AG04449 (cell line): ENCODE data around the gene BSPH1.

ENCODE experiments used
- CTCF ChIA-PET: fragments of 350-600 bp; formaldehyde crosslinking; extraction: SDS; loops from one replicate; lab custom pipeline; 2021; ENCODE audit warnings: antibody characterized with exemption; lab: Yijun Ruan, JAX
- POLR2A ChIA-PET: fragments of 400-600, 350-600 bp; formaldehyde crosslinking; extraction: SDS; loops from one replicate; lab custom pipeline; 2020; ENCODE audit warnings: antibody characterized with exemption, inconsistent platforms; lab: Yijun Ruan, JAX
- DNase-seq: peaks from one replicate; pipeline ENCODE4 v3.0.0-alpha.2; 2010; ENCODE audit warnings: low read depth, low spot score
- H3K4me3 ChIP-seq: 2 replicates; pipeline ENCODE4 v1.5.1; 2011; ENCODE audit warnings: low read depth, mild to moderate bottlenecking, control low read depth, low read length
- CTCF ChIP-seq: IDR thresholded peaks from one replicate; pipeline ENCODE4 v1.5.1; 2011; ENCODE audit warnings: mild to moderate bottlenecking, moderate library complexity, low read length, control low read depth, inconsistent platforms; ENCODE audit not compliant: insufficient read depth; ENCODE audit errors: missing control alignments

Gene BSPH1

GRCh38 chr19:47992070-47992469, at the start of gene BSPH1:
BSPH1 (minus strand) TSS chr19:47992170; CDS start chr19:47992081, 89 bp downstream.
- ChIA-PET POLR2A (no interaction called here), CTCF (no interaction called here)
- TF ChIP-seq CTCF, result no peak
- no peak within 1 kb of the TSS for H3K4me3 ChIP-seq
- DNase-seq, result no peak

- DNase-seq, result no peak
- ChIA-PET CTCF (no interaction called here), POLR2A (no interaction called here)
- no peak for TF ChIP-seq CTCF
- H3K4me3 ChIP-seq, result no peak overlapping the region
Measured at GRCh38 chr19:48036765-48037164, 44.8 kb upstream of the BSPH1 start.

GRCh38 chr19:48033604-48034003, 41.6 kb upstream of the BSPH1 start:
- no peak for DNase-seq
- CTCF ChIA-PET, result interaction anchor here (1.1 kb wide), 1 partner anchor 70 kb away, joined by 3 read pairs; no protein-coding TSS in a partner anchor
- no peak for TF ChIP-seq CTCF
- no peak overlapping the region for H3K4me3 ChIP-seq
- POLR2A ChIA-PET, result no interaction called here

- no peak overlapping the region for H3K4me3 ChIP-seq
- POLR2A ChIA-PET, result no interaction called here
- no peak for TF ChIP-seq CTCF
- CTCF ChIA-PET, result no interaction called here
- DNase-seq, result no peak
Measured at GRCh38 chr19:48030073-48030472, 38.1 kb upstream of the BSPH1 start.

- POLR2A ChIA-PET, result no interaction called here
- H3K4me3 ChIP-seq, result no peak overlapping the region
- CTCF ChIA-PET, result interaction anchor here (1.0 to 1.2 kb wide), 2 partner anchors 66 to 123 kb away, joined by 3 to 4 read pairs; no protein-coding TSS in a partner anchor
- no peak for TF ChIP-seq CTCF
- DNase-seq, result no peak
Measured at GRCh38 chr19:48029431-48029830, 37.5 kb upstream of the BSPH1 start.

- TF ChIP-seq CTCF, result no peak
- DNase-seq, result no peak
- ChIA-PET CTCF (no interaction called here), POLR2A (no interaction called here)
- no peak overlapping the region for H3K4me3 ChIP-seq
Measured at GRCh38 chr19:48025480-48025879, 33.5 kb upstream of the BSPH1 start.
